BE2C (cell line): Measurements from ENCODE around the gene PRTN3.

Experiments used
- DNase-seq: peaks from one replicate; pipeline ENCODE4 v3.0.0-alpha.2; 2020
- H3K27me3 ChIP-seq: fragments of 250-450 bp; sonication (Bioruptor Pico); 2 replicates; pipeline ENCODE4 v1.5.1; 2020; ENCODE audit warnings: mild to moderate bottlenecking
- H3K36me3 ChIP-seq: fragments of 250-450 bp; sonication (Bioruptor Pico); 2 replicates; pipeline ENCODE4 v1.5.1; 2020; ENCODE audit warnings: mild to moderate bottlenecking
- H3K4me1 ChIP-seq: fragments of 250-450 bp; sonication (Bioruptor Pico); 2 replicates; pipeline ENCODE4 v1.5.1; 2020
- H3K4me3 ChIP-seq: 2 replicates; pipeline ENCODE4 v1.5.1; 2011; ENCODE audit warnings: low read depth, low read length
- H3K9me3 ChIP-seq: fragments of 250-450 bp; sonication (Bioruptor Pico); 2 replicates; pipeline ENCODE4 v1.5.1; 2020
- TF ChIP-seq, protein P1 (sequence below): IDR thresholded peaks from 2 replicates; pipeline ENCODE4 v1.5.1; 2012; ENCODE audit warnings: mild to moderate bottlenecking, low read depth, low read length

Gene PRTN3

DNA sequence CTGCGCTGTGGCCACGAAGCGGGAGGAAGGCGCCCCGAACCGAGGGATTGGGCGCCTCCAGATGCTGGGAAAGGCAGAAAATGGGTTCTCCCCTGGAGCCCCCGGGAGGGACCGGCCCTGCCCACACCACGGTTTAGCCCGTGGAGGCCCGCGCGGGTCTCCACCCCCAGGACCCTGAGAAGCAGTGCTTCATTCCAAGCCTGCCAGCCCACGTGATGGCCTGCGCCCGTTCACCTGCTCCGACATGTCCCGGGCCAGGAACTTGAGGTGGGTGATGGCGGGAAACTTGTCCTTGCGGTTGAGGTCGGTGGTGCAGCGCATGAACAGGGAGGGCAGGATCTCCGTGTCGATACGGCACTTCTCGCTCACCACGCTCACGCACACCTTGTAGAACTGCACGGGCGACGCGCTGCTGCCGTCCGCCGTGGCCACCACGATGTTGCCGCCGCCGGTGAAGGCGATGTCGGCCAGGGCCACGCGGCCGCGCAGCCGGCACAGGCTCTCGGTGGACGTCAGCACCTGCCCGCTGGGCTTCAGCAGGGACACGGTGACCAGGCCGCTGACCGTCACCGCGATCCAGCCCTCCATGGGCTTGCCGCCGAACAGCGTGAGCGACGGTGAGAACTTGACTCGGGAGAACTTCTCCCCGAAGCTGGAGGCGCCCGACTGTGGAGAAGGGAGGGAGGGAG, 44.9 kb downstream of the PRTN3 start:
- peaks cover 66% of the 10 kb centered on the region for H3K36me3 ChIP-seq
- H3K4me1 ChIP-seq = peaks cover 16% of the 10 kb centered on the region
- no peaks in the 10 kb centered on the region for H3K9me3 ChIP-seq
- TF ChIP-seq, protein P1, sequence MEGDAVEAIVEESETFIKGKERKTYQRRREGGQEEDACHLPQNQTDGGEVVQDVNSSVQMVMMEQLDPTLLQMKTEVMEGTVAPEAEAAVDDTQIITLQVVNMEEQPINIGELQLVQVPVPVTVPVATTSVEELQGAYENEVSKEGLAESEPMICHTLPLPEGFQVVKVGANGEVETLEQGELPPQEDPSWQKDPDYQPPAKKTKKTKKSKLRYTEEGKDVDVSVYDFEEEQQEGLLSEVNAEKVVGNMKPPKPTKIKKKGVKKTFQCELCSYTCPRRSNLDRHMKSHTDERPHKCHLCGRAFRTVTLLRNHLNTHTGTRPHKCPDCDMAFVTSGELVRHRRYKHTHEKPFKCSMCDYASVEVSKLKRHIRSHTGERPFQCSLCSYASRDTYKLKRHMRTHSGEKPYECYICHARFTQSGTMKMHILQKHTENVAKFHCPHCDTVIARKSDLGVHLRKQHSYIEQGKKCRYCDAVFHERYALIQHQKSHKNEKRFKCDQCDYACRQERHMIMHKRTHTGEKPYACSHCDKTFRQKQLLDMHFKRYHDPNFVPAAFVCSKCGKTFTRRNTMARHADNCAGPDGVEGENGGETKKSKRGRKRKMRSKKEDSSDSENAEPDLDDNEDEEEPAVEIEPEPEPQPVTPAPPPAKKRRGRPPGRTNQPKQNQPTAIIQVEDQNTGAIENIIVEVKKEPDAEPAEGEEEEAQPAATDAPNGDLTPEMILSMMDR = no peak
- H3K27me3 ChIP-seq = no peaks in the 10 kb centered on the region; the same call in 1 of the 2 replicates
- no peak overlapping the region for H3K4me3 ChIP-seq
- DNase-seq = no peak

DNA sequence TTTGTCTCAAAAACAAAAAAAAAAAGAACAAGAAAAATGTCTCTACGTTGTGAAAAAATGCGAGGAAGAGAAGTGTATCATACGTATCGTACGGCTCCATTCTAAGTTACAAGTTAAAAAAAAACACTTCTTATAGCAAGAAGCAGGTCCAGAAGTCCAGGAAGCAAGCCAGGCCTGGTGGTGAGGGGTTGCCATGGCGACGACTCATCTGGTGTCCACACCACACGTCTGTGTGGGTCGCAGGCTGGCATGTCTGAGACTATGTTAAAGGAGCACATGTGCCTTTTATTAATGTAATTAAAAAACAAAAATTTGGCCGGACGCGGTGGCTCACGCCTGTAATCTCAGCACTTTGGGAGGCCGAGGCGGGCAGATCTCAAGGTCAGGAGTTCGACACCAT, 46.3 kb downstream of the PRTN3 start:
- H3K4me1 ChIP-seq = peaks cover 16% of the 10 kb centered on the region
- TF ChIP-seq, protein P1 = no peak
- no peaks in the 10 kb centered on the region; the same call in 1 of the 2 replicates for H3K27me3 ChIP-seq
- peak; percentile 89 for DNase-seq
- no peaks in the 10 kb centered on the region for H3K9me3 ChIP-seq
- H3K4me3 ChIP-seq = no peak overlapping the region
- H3K36me3 ChIP-seq = peaks cover 54% of the 10 kb centered on the region

DNA sequence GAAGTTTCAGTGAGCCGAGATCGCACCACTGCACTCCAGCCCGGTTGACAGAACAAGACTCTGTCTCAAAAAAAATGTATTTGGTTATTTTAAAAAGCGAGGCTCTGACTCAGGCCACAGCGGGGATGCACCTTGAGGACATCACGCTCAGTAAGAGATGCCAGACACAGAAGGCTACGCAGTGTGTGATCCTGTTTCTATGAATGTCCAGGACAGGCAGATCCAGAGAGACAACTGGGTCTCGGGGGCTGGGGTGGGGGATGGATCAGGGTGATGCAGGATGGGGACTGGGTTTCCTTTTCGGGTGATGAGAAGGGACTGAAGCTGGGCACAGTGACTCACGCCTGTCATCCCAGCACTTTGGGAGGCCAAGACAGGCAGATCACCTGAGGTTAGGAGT, 46.8 kb downstream of the PRTN3 start:
- no peak overlapping the region for H3K4me3 ChIP-seq

DNA sequence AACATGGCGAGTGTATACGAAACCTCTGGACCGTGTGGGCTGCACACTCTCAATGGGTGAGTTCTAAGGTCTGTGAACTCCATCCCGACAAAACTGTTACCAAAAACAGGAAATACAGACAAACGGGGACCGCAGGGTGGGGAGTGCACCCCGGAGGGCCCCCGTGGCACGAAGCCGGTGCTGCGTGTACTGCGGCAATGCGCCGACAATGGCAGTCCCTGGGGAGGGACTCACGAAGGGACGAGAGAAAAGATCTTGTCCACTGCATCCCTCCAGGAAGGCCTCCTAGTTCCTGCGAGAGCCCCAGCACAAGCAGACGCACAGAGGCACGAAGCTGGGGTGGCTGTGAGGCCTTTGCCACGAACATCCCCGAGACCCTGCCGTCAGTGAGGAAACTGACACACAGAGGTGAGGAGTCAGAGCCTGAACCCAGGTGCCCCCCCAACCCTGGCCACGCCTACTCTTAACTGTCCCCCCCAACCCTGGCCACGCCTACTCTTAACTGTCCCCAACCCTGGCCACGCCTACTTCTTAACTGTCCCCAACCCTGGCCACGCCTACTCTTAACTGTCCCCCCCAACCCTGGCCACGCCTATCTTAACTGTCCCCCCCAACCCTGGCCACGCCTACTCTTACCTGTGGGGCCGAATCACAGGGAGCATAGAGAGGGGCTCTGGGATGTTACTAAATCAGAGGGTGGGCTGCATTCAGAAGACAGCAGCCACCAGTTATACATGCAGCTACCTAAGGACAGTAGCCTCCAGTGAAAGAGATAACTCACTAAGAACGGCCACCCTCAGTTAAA, 48.0 kb downstream of the PRTN3 start:
- Histone ChIP-seq H3K4me3 (no peak overlapping the region), H3K9me3 (no peaks in the 10 kb centered on the region), H3K36me3 (peaks cover 47% of the 10 kb centered on the region), H3K4me1 (peaks cover 16% of the 10 kb centered on the region), H3K27me3 (no peaks in the 10 kb centered on the region; the same call in 1 of the 2 replicates)
- no peak for DNase-seq
- TF ChIP-seq, protein P1 = no peak

More for the DNA sequence above, 46.8 kb downstream of the PRTN3 start:
- DNase-seq = no peak
- no peaks in the 10 kb centered on the region; the same call in 1 of the 2 replicates for H3K27me3 ChIP-seq
- H3K4me1 ChIP-seq = peaks cover 16% of the 10 kb centered on the region
- no peaks in the 10 kb centered on the region for H3K9me3 ChIP-seq
- TF ChIP-seq, protein P1 = no peak
- peaks cover 51% of the 10 kb centered on the region for H3K36me3 ChIP-seq

DNA sequence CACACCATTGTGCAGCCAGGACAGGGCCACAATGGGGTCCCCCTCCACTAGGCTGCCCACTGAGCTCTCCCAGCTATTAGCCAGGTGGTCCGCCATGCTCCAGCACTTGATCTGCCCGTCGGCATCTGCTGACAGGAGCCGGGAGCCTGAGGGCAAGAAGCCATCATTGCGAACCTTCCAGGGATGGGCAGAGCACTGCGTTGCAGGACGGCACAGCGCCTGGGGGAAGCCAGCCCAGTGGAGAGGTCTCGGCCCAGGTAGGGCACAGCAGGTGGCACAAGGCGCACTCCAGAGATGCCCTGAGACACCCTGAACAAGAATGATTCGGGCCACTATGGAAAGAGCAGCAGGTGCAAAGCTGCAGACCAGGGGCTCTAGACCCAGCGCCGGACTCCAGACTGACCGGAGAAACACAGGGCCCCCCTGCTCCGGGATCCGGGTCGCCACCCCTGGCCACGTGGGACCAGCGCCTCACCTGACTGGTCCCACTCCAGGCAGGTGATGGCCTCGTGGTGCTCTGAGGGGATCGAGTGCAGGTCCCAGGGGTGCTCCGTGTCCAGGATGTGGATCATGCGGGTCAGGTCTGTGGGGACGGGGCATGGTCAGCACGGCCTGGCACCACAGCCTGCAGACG, 49.0 kb downstream of the PRTN3 start:
- no peak overlapping the region for H3K4me3 ChIP-seq
- TF ChIP-seq, protein P1 = no peak
- peaks cover 40% of the 10 kb centered on the region for H3K36me3 ChIP-seq
- no peak for DNase-seq
- no peaks in the 10 kb centered on the region; the same call in 1 of the 2 replicates for H3K27me3 ChIP-seq
- no peaks in the 10 kb centered on the region for H3K9me3 ChIP-seq
- H3K4me1 ChIP-seq = peaks cover 13% of the 10 kb centered on the region
